ENCODE data around the gene CBFA2T3.

The CBFA2T3 gene

DNA sequence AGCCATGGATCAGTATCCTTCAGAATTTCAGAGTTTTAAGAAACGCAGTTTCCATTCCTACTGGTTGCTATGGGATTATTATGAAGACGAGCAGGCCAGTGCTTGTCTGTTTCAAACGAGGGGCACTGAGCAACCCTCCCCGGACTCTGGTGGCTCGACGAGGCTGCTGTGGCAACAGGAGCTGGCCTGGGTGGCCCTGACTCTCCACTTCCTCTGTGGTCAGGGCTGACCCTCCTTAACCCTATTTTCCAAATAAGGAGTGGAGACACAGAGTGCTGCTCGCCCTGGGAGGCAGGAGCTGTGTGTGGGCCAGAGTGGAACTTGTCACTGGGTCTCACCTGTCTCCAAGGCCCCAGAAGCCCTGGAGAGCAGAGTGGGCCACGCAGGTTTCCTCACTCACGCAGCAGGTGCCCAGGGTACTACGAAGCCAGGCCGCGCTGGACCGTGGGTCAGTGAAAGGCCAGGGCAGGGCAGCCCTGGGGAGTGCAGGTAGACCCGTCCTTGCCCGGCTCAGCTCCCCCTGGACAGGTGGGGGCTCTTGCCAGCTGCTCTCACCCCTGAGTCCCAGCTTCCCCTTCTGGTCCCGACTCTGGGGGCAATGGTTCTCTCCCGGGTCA is 123.6 kb downstream of the CBFA2T3 start:
- DNase-seq, result no peak

DNA sequence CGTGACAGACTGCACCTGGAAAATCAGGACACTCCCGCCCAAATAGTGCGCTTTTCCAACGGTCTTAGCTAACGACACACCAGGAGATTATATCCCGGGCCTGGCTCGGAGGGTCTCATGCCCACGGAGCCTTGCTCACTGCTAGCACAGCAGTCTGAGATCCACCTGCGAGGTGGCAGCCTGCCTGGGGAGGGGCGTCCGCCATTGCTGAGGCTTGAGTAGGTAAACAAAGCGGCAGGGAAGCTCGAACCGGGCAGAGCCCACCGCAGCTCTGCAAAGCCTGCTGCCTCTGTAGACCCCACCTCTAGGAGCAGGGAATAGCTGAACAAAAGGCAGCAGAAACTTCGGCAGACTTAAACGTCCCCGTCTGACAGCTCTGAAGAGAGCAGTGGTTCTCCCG is 125.4 kb downstream of the CBFA2T3 start:
- no peak for DNase-seq

DNA sequence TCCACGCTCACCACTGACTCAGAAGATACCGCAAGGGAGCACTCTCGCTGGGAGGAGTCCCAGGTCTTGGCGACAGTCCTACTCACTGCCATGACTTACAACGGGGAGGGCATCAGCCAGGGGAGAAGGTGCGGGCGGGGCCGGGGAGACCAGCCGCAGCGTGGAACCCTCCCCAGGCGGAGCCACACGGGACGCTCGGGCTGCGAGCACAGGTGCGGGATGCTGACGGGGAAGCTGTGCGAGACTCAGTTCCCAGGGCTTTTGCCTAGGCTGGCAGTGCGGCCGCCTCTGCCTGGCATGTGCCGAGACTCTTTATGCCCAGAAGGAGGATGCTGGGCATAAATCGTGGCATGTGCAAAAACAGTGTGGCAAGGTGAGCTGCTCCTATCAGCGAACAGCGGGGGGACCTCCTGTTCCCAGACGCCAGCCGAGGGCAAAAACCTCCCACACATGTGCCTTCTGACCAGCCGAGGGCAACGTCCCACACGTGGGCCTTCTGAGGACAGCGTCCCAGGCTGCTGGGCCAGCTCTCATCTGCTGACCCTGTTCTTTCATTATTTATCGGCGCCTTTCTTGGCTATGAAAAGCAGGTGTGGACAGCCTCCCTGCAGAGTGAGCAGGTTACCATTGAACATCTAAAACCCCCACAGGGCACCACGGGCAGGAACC is 126.3 kb downstream of the CBFA2T3 start:
- no peak for DNase-seq

DNA sequence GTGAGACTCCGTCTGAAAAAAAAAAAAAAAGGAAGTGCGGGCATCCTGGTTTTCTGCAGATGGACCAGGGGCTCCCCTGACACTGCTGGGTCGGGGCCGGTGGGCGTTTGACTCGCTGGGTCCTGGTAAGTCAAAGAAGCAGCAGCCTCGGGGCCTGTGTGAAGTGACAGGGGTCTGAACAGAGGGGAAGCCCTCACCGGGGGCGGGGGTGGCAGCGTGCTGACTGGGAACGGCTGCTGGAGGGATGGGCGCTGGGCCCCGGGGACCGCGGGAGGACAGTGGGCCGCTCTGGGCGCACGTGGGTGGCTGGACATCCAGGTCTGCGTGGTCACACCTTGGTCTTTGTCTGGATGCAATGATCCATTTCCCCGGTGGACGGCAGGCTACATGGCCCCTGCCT is 128.4 kb downstream of the CBFA2T3 start:
- no peak for DNase-seq

DNA sequence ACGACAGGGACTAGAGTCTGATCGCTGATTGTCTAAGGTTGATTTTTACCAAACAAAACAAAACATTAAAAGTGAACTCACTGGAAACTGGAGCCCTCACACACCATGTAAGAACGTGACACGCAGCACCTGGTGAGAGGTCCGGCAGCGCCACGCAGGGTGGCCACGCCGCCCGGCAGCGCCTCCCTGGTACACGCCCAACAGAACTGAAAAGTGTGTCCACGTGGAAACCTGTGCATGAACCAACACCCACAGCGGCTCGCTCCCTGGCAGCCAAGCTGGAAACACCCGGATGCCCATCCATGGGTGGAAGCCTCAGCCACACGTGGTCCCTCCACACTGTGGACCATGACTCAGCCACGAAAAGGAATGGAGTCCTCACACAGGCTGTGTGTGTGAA is 129.4 kb downstream of the CBFA2T3 start:
- DNase-seq, result no peak

DNA sequence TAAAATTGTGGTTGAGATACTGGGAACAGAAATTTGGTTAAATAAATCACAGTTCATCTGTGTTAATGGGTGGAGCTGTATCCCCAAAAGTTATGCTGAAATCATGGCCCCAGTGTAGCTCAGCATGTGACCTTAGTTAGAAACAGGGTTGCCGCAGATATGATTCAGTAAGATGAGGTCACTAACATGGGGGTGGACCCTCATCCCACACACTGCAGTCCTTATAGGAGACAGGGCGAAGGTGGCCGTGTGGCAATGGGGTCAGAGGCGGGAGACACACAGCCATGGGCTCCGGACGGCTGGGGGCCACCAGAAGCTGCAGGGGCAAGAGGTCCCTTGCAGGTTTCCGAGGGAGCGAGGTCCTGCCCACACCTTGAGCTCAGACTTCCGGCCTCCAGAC is 130.9 kb downstream of the CBFA2T3 start:
- DNase-seq, result no peak

DNA sequence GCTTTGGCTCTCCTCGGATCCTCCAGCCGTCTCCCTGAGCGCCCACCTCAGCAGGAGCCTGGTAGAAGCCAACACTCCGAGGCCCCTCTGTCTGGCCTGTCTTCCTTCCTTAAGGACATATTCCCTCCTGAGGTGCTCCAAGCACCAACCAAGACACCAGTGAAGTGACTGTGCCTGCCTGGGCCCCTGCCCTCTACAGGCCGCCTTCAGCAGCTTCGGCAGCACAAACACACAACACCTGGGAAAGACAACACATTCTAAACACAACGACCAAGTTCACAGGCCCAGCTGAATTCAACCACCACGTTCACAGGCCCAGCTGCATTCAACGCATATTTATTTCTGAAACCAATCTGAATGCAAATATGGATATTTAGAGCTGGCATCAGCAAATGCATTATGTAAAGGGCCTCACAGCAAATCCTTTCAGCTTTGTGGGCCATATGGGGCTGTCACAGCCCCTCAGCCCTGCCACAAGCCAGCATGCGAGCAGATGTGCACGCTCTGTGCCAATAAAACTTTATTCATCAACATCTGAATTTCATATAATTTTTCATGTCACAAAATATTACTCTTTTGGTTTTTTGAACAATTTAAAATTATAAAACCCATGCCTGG is 132.5 kb downstream of the CBFA2T3 start:
- DNase-seq, result no peak

DNA sequence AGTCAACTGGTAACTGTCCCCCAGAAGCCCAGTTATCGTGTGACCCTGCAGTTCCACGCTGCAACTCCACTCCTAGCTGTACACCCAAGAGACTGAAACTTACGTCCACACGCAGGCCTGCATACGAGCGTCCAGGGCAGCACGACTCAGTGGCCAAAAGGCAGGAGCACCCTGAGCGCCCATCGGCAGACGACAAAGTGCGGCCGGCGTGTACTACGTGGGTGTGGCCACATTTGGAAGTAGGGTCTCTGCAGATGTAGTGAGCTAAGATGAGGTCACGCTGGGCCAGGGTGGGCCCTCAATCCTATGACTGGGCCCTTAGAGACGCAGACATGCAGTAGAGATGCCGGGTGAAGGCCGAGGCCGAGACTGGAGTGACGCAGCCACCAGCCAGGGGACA is 133.8 kb downstream of the CBFA2T3 start:
- no peak for DNase-seq

DNA sequence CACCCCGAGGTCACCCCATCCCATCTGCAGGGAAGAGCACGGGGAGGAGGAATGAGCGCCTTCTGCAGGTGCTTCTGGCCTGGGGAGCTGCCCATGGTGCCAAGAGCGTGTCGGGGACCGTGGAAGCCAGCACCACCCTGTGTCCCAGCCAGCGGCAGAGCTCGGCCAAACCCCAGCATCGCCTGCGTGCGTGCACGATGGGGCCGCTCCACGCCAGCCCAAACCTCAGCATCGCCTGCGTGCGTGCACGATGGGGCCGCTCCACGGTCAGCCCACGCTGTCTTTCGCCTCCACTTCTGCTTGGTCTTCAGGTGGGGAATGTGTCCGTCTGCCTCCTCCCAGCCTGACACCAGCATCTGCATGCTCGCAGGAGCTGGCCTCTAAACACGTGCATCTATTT is 134.2 kb downstream of the CBFA2T3 start:
- no peak for DNase-seq

DNA sequence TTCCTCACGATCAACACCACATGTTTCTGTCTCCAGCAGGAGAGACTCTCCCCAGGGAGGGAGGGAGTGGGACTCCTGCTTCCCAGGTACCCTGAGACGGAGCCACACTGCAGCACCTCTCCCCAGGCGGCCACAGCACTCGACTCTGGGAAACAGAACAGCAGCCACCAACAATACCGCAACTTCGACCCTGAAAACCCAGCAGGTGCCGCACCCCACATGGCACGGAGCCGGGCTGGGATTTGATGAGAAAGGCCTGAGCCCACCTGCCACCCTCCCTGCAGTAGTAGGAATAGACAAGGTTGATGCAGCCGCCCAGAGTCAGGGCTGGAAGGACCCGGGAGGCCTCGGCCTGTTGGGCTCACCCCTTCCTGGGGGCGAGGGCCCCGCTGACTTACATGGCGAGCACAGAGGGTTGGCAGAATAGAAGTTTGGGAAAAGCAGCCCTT is 134.7 kb downstream of the CBFA2T3 start:
- no peak for DNase-seq

DNA sequence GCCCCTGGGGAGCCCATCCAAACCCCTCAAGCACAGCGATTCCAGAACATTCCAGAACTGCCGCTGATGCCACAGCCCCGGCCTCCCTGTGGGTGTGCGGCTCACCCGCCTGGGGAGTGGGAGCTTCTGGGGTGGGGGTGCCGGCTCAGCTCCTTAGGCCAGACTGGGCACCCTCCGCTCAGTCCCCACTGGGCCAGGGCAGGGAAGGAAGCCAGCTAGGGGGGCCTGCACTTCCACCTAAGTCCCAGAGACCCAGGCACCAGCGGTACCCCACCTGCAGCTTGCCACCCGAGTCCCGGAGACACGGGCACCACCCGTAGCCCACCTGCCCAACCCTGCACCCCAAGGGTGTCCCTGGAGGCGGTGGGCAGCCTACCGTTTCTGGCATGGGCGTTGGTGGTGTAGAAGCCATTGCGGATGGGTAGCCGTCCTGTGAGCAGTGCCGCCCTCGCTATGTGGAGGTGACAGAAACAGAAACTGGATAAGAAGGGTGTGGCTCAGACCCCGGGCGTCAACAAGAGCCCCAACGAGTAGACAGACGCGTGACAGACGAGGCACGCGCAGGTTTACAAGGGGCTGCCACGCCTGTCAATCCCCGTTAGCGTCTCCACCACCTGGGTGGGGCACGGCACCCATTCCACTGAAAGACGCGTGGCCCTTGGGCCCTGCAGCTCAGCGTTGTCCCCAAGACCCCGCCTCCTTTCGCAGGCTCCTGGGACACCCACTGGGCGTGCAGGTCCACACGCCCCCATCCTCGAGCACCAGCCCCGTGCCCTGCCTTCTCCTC is 135.3 kb downstream of the CBFA2T3 start:
- no peak for DNase-seq

DNA sequence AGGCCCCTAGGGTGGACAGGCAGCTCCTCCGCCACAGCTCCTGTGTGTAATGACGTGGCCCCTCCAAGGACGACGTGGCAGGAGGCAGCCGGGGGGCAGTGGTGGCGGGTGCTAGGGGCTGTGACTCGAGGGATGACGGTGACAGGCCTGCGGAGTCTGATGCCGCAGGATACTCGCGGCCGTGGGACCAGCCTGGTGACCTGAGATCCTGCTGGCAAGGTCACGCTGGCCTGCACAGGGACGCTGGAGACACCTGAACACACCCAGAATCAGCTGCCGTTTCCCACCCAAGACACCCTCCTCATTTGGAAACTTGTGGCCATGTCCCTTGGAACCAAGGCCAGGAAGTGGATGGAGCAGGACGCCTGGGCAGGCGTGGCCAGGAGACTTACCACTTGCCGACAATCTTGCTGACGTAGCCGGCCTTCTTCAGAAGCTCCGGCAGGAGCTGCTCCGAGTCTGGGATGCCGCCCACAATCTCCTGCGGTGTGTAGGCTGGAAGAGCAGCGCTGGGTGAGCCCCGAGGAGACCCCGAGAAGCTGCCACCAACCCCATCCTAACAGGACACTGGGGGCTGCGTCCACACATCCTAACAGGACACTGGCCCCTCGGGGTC is 136.3 kb downstream of the CBFA2T3 start:
- DNase-seq, result no peak

DNA sequence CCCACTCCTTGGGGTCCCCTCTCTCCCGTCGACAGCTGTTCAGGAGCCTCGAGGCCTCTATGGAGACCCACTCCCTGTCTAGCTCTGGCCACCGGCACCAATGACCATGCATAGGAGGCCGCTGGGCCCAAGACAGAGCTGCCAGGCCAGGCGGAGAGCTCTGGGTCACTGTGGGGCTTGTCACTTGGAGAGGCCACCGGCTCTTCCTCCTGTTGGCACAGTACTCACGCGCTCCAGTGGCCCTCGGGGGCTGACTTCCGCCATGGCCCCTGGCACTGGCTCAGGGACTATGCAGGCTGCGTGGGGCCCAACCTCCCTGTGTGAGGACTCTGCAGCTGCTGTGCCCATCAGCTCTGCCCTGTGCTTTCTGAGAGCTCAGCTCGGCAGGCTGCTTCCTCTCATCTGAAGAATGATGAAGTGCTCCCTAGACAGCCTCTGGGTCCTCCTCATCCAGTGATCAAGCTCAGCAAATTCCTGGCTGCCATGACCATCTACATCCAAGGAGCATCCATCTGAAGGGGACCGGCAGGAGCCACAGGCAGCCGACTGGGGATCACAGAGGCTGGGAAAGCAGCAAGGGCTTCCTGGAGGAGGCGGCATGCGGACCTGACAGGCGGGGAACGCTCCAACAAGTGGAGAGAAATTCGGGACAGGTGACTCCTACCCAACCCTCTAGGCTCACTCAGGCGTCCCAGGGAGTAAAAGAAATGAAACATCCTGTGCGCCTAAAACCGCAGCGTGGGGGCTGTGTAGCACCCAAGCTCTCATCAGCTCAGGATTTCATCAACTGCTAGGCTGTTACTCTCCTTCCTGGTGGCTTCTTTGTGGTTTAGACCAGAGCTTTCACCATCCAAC is 137.0 kb downstream of the CBFA2T3 start:
- no peak for DNase-seq

DNA sequence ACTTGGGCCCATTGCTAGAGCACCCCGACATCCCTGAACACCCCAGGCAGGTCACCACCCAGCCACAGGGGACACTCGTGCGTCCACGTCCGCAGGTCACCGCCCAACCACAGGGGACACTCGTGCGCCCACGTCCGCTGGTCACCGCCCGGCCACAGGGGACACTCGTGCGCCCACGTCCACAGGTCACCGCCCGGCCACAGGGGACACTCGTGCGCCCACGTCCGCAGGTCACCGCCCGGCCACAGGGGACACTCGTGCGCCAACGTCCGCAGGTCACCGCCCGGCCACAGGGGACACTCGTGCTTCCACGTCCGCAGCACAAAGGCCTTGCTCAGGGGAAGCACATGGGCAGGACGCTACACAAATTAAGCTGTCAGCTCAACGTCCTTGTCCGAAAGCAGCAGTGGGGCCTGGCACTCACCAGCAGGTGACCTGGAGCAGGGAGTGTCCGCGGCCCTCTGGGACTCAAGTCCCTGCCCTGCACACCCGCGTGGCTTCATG is 137.9 kb downstream of the CBFA2T3 start:
- no peak for DNase-seq

DNA sequence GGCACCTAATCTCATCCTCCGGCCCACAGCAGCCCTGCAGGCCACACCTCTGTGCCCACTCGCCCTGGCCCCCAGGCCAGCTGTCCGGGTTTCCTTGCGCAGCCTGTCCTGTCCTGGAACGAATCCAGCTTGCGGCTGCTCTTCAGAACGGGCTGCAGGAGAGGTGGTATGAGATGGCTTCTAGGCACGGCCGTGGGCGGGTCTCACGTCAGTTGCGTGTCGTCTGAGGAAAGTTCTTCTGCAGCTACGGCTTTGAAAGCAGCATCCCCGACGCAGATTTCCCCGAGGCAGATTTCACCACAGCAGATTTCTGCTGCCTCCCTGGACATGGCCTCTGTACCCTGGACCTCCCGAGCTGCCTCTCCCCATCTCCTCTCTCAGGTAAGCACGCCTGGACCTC is 138.4 kb downstream of the CBFA2T3 start:
- no peak for DNase-seq

DNA sequence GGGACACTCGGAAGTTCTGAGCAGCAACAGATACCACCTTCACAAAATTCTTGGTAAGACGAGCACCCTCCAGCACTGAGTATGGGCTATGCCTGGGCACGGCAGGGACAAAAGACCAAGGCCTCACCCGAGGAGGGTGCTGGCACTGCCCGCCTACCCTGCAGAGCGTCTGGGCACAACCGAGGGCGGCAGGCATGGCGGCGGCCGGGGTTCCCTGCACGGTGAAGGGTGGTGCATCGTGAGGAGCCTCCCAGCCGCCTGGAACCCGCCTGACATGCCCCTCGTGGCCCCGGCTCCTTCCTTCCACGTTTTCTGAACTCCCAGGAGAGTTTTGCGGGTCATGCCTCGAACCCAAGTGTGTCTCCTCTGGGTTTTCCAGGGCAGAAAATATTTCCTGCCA is 139.2 kb downstream of the CBFA2T3 start:
- no peak for DNase-seq

DNA sequence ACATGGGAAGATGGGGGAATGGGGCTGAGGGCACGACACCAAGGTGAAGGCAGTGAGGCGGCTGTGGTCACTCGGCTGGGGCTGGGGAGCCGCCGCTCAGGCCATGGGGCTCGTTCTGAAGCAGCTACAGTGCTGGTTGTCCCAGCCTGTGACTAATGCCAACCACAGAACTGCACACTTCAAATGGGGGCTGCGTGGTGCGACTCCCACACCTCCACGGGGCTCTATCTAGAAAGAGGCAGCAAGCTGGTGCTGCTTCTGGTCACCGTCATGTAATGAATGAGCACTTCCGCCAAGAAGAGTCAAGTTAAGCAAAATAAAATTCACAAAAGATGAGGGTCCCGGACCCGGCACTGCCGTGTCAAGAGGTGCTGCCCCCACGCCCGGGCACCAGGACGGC is 140.2 kb downstream of the CBFA2T3 start:
- no peak for DNase-seq

DNA sequence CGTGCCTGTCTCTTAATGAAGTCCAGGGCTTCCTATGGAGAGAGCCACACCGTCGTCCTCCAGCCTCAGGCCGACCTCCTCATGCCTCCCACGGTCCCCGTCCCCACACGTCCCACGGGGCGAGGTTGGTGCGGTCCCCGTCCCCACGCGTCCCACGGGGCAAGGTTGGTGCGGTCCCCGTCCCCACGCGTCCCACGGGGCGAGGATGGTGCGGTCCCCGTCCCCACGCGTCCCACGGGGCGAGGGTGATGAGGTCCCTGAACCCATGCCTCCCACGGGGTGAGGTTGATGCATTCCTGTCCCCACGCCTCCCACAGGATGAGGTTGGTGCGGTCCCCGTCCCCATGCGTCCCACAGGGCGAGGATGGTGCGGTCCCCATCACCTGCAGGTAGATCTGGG is 141.2 kb downstream of the CBFA2T3 start:
- DNase-seq, result no peak

DNA sequence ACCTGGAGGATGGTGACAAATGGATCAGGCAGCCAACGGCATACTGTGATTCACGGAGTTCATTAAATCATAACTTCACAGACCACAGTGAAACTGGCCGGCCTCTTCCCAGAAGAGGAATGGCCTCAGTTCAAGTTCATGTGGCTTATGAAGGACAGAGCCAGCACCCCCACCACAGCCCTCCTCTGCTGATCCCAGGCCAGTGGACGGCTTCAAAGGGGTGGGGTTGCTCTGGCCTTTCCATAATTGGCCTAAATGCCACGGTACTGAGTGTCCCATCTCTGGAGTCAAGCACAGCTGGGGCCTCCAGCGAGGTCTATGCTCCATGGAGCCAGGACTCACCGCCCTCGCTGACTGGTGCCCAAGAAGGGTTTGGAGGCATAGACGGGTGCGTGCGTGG is 141.6 kb downstream of the CBFA2T3 start:
- no peak for DNase-seq

DNA sequence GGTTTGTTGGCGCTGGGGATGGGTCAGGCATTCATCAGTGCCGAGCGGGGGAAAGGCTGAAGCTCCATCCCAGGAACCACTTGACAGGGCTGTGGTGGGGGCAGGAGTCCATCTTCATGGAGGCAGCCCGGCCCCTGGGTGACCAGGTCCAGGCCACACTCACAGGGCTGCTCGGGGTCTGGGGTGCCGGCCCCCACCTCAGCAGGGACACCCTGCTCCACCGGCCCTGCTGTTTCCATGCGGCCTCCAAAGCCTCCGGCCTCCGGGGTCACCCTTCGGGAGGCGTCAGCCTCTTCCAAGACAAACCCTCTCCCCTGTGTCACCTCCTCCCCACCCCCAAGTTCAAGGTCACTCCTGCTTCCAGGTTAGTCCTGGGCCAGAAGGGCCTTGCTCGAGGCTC is 142.3 kb downstream of the CBFA2T3 start:
- DNase-seq, result no peak

DNA sequence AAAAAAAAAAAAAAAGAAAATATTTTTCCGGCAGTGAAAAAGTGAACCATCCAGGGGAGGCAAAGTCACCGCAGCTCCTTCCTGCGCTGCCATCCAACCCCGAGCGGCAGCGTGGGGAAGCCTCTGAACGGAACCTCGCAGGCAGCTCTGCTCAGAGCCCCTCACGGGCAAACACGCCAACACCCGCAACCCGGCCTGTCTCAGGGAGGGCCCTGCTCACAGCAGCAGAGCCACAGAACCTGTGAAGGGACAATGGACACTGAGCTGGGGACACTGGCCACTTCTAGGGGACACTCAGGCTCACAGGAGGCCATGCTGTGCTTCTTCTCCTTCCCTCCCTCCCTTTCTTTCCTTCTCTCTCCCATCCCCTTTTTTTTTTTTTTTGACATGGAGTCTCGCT is 143.9 kb downstream of the CBFA2T3 start:
- DNase-seq, result no peak

DNA sequence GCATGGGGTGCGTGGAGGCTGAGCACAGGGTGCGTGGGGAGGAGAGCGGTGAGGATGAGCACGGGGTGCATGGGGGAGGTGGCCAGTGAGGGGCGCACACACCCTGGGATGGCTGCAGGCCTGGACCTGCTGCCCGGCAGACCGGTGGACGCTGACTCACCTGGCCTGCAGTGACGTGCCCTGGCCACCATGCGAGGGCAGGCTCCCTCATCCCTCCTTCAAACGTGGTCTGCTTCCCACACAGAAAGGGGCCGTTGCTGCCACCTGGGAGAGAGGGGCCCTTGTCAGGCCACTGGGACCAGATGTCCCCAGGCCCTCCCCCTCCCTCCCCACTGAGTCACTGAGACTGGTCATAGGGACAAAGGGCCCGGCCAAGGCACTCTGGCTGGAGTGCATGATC is 145.2 kb downstream of the CBFA2T3 start:
- DNase-seq, result no peak
